Measurements from ENCODE around the gene HSF4.

The HSF4 gene

DNA sequence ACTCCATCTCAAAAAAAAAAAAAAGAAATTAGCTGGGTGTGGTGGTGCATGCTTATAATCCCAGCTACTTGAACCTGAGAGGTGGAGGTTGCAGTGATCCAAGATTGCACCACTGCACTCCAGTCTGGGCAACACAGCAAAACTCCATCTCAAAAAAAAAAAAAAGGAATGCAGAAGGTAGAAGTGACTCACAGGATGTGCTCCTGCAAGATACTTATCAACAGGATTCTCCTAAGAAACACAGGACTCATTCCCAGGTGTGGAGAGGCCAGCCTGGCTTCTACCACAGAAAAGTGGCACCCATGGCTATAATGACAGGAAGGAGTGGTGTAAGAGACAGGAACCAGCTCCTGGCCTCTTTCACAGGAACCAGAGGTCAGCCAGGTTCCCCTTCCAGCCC is 48.2 kb downstream of the HSF4 start:
- DNase-seq (ENCODE audit: low read depth): no peak
- TF ChIP-seq, protein P1, sequence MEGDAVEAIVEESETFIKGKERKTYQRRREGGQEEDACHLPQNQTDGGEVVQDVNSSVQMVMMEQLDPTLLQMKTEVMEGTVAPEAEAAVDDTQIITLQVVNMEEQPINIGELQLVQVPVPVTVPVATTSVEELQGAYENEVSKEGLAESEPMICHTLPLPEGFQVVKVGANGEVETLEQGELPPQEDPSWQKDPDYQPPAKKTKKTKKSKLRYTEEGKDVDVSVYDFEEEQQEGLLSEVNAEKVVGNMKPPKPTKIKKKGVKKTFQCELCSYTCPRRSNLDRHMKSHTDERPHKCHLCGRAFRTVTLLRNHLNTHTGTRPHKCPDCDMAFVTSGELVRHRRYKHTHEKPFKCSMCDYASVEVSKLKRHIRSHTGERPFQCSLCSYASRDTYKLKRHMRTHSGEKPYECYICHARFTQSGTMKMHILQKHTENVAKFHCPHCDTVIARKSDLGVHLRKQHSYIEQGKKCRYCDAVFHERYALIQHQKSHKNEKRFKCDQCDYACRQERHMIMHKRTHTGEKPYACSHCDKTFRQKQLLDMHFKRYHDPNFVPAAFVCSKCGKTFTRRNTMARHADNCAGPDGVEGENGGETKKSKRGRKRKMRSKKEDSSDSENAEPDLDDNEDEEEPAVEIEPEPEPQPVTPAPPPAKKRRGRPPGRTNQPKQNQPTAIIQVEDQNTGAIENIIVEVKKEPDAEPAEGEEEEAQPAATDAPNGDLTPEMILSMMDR (IDR thresholded peaks at IDR 0.05; ENCODE audit: low read depth, low read length, missing control alignments): no peak
- no peak overlapping the region for H3K4me3 ChIP-seq (ENCODE audit: low read depth, low read length)

DNA sequence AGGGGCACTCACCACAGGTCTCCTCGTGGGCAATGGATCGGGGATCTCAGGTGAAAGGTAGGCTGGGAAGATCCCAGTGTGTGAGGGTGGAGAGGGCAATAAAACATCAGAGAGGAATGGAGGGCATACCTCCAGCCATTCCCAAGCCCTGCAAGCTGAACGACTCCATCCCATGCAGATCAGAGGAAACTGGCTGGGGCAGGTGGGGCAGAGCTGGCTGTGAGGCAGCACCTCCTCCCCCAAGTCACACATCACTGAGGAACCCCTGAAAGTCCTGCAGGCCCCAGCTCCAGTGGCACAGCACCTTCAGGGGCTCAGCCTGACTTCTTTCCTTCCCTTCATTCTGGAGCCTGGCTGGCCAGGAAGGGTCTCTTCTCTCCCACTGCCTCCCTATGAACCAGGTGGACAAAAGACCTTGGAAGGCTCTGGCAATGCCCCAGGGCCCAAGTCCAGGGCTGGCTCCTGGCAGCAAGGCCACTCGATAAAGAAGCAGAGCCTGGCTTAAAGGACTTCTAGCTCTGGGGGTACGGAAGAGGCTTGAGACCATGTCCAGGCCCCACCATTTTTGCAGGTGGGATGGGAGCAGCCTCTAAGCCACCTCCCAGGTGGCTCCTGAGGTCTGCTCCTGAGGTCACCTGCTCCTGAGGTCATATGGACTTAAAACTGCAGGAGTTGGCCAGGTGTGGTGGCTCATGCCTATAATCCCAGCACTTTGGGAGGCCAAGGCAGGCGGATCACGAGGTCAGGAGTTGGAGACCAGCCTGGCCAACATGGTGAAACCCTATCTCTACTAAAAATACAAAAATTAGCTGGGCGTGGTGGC is 48.9 kb downstream of the HSF4 start:
- no peak overlapping the region for H3K4me3 ChIP-seq (ENCODE audit: low read depth, low read length)
- TF ChIP-seq, protein P1 (IDR thresholded peaks at IDR 0.05; ENCODE audit: low read depth, low read length, missing control alignments): no peak
- no peak for DNase-seq (ENCODE audit: low read depth)

DNA sequence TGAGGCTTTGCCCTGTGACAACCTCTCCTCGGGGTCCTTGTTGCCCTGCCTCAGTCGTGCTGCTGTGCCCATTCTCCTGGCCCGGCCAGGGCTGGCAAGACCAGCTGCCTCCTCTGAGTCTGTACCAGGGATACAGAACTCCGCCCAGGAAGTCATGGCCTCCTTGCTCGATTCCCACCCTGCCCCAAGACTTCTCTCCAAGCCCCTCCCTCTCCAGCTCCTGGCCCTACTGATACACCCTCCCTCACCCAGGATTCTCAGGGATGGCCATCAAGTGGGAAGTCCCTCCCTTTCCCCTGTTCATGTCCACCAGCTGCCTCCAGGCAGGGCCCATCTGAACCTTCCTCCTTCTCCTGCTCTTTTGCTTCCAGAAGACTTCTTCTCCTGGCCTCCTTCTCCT is 51.2 kb downstream of the HSF4 start:
- H3K4me3 ChIP-seq (ENCODE audit: low read depth, low read length): no peak overlapping the region
- TF ChIP-seq, protein P1 (IDR thresholded peaks at IDR 0.05; ENCODE audit: low read depth, low read length, missing control alignments): no peak
- DNase-seq (ENCODE audit: low read depth): no peak

DNA sequence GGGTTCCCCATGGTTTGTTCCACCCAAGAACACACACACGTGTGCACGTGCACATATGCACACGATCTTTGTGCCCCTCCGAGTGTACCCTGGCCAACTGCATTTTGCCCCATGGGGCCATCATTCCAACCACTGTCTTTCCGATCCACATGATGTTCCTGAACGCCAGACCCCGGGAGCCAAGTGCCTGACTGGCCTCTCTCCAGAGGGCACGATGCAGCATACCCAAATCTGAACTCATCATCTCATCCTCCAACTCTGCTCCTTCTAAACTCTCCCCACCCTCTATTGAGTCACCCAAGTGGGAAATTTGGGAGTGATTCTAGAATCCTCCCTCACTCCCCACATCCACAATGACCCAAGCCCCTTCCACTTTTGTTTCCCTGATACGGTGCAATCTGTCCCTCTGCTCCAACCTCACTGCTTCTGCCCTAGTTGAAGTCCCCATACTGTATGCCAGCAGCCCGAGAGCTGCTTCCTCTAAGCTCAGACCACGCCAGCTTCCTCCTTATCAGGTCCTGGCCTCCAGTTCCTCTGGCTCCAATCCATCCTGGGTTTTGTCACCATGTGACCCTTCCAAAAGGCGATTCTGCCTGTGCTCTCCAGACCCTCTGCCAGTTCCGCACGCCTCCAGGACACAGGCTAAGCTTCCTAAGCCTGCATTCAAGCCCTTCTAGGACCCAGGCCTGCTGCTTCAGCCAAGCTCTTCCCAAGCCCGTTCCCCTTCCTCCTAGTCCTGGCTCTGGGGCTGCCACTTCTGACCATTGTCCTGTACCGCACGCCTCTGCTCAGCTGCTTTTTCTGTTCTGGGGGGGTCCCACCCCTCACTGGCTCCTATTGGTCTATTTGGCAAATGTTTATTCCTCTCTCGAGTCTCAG is 52.3 kb downstream of the HSF4 start:
- no peak overlapping the region for H3K4me3 ChIP-seq (ENCODE audit: low read depth, low read length)
- DNase-seq (ENCODE audit: low read depth): no peak
- TF ChIP-seq, protein P1 (IDR thresholded peaks at IDR 0.05; ENCODE audit: low read depth, low read length, missing control alignments): no peak

Data from GM12864 (cell line).